GM23338 (cell line): Measurements from ENCODE around the gene SP8. TPM values are rescaled to one million over a fixed set of nuclear protein-coding genes. Genes with fewer than 3 reads are reported as not detected.

Experiments
- ATAC-seq: fragments of 200-7000 bp; cut with Tn5 transposase; 3 replicates; pipeline ENCODE4 v1.9.1; 2020
- DNase-seq: peaks from one replicate; pipeline ENCODE4 v3.0.0-alpha.2; 2015; ENCODE audit warnings: low spot score
- H2AFZ ChIP-seq: fragments of 200-600 bp; sonication (generic); 2 replicates; pipeline ENCODE4 v1.8.0; 2016; ENCODE audit warnings: antibody characterized with exemption, mild to moderate bottlenecking, moderate library complexity
- H3F3A ChIP-seq: fragments of 200-600 bp; sonication (generic); replicated peaks from 2 replicates; pipeline ENCODE4 v1.8.0; 2017; ENCODE audit warnings: antibody characterized with exemption, mixed run types, low read depth
- H3K27ac ChIP-seq: fragments of 200-600 bp; sonication (generic); 2 replicates; pipeline ENCODE4 v1.6.1; 2016; ENCODE audit warnings: low read depth
- H3K27me3 ChIP-seq: fragments of 200-600 bp; sonication (generic); 2 replicates; pipeline ENCODE4 v1.8.0; 2016; ENCODE audit warnings: mild to moderate bottlenecking, mixed run types, moderate library complexity; ENCODE audit not compliant: insufficient read depth
- H3K36me3 ChIP-seq: fragments of 200-600 bp; sonication (generic); 2 replicates; pipeline ENCODE4 v1.8.0; 2016; ENCODE audit warnings: mild to moderate bottlenecking; ENCODE audit not compliant: insufficient read depth
- H3K4me1 ChIP-seq: fragments of 200-600 bp; sonication (generic); 2 replicates; pipeline ENCODE4 v1.8.0; 2016; ENCODE audit warnings: mild to moderate bottlenecking, moderate library complexity; ENCODE audit not compliant: insufficient read depth
- H3K4me2 ChIP-seq: fragments of 200-600 bp; sonication (generic); 2 replicates; pipeline ENCODE4 v1.7.1; 2017; ENCODE audit warnings: mixed run types
- H3K4me3 ChIP-seq: fragments of 200-600 bp; sonication (generic); 2 replicates; pipeline ENCODE4 v1.6.1; 2016; ENCODE audit warnings: mixed run types
- H3K79me2 ChIP-seq: fragments of 200-600 bp; sonication (generic); replicated peaks from 2 replicates; pipeline ENCODE4 v1.8.0; 2017; ENCODE audit warnings: mild to moderate bottlenecking; ENCODE audit not compliant: insufficient read depth
- H3K9me2 ChIP-seq: fragments of 200-600 bp; sonication (generic); 2 replicates; pipeline ENCODE4 v1.8.0; 2017; ENCODE audit not compliant: insufficient read depth
- H4K20me1 ChIP-seq: fragments of 200-600 bp; sonication (generic); replicated peaks from 2 replicates; pipeline ENCODE4 v1.8.0; 2017; ENCODE audit warnings: mild to moderate bottlenecking; ENCODE audit not compliant: insufficient read depth
- H3K27ac Mint-ChIP-seq: 2 replicates; pipeline ENCODE4 v1.8.0; 2020; ENCODE audit warnings: inconsistent platforms, mild to moderate bottlenecking, moderate library complexity, mixed read lengths
- H3K27me3 Mint-ChIP-seq: 3 replicates; pipeline ENCODE4 v1.8.0; 2022; ENCODE audit warnings: low read depth, mild to moderate bottlenecking, moderate library complexity, mixed read lengths, inconsistent platforms; ENCODE audit not compliant: insufficient read depth, poor library complexity
- H3K36me3 Mint-ChIP-seq: 3 replicates; pipeline ENCODE4 v1.8.0; 2021; ENCODE audit warnings: low read depth, mild to moderate bottlenecking, inconsistent platforms, moderate library complexity, mixed read lengths
- H3K4me1 Mint-ChIP-seq: 3 replicates; pipeline ENCODE4 v1.8.0; 2020; ENCODE audit warnings: mild to moderate bottlenecking, inconsistent platforms, mixed read lengths
- H3K4me3 Mint-ChIP-seq: 3 replicates; pipeline ENCODE4 v1.8.0; 2021; ENCODE audit warnings: moderate library complexity, mild to moderate bottlenecking, inconsistent platforms, mixed read lengths
- H3K9me3 Mint-ChIP-seq: 3 replicates; pipeline ENCODE4 v1.8.0; 2020; ENCODE audit warnings: moderate library complexity, mild to moderate bottlenecking, inconsistent platforms, mixed read lengths
- CREB1 ChIP-seq: fragments of 250-450 bp; sonication (Bioruptor Pico); IDR thresholded peaks from 2 replicates; pipeline ENCODE4 v1.5.0; 2020; ENCODE audit warnings: low read depth, mild to moderate bottlenecking, moderate library complexity
- CTCF ChIP-seq, 2 experiments: fragments of 200-600 bp in 1 of 2; sonication (generic) in 1 of 2; conservative IDR thresholded peaks; 2 replicates each; pipeline versions ENCODE4 v1.5.1 to v1.6.1; 2016 to 2017; ENCODE audit warnings: antibody characterized with exemption in 2 of 2, low read depth in 2 of 2, mild to moderate bottlenecking in 2 of 2, moderate library complexity in 1 of 2
- EZH2 ChIP-seq: fragments of 200-600 bp; sonication (generic); IDR thresholded peaks from one replicate; pipeline ENCODE4 v1.8.0; 2017; ENCODE audit warnings: antibody characterized with exemption, mild to moderate bottlenecking, low read depth; ENCODE audit not compliant: unreplicated experiment
- JUNB ChIP-seq: IDR thresholded peaks from one replicate; pipeline ENCODE4 v1.6.1; 2016; ENCODE audit warnings: antibody characterized with exemption; ENCODE audit not compliant: unreplicated experiment
- ZNF114 ChIP-seq: fragments of 250-450 bp; sonication (Bioruptor Pico); IDR thresholded peaks from 2 replicates; pipeline ENCODE4 v1.5.0; 2020; ENCODE audit warnings: mild to moderate bottlenecking, moderate library complexity
- ZNF331 ChIP-seq: fragments of 250-450 bp; sonication (Bioruptor Pico); IDR thresholded peaks from 2 replicates; pipeline ENCODE4 v1.5.0; 2020; ENCODE audit warnings: low read depth, mild to moderate bottlenecking, moderate library complexity
- polyA plus RNA-seq: library from polyadenylated mRNA; unstranded; fragments of >200 nt; fragmentation: Nextera tagmentation; extraction: Ambion mirVana; gene quantifications from 2 replicates; pipeline ENCODE4 v1.2.1, GENCODE V29; 2016
- total RNA-seq: library from RNA; depleted of rRNA; stranded (reverse); fragments of >200 nt; shearing (Covaris generic); gene quantifications from 2 replicates; pipeline ENCODE4 v1.2.3, GENCODE V29; 2014

The SP8 gene
- total and polyA plus RNA-seq, 2 experiments from 2014 or later: 3.7 to 6.7 TPM

GRCh38 chr7:20779041-20779440, 7.6 kb downstream of the SP8 start:
- Histone ChIP-seq H3K79me2 (no peaks in the 10 kb centered on the region), H3K27ac (no peak overlapping the region), H3K9me2 (no peaks in the 10 kb centered on the region), H3K4me1 (peaks cover 70% of the 10 kb centered on the region), H3K27me3 (peaks cover 65% of the 10 kb centered on the region), H3K36me3 (no peaks in the 10 kb centered on the region), H3F3A (peaks cover 5% of the 10 kb centered on the region; the same call in 1 of the 2 replicates), H3K4me3 (peak overlapping the region; percentile 58), H4K20me1 (no peaks in the 10 kb centered on the region), H2AFZ (no peak overlapping the region), H3K4me2 (peak overlapping the region; percentile 82)
- no peak for DNase-seq
- ATAC-seq: no peak
- peaks cover 66% of the 10 kb centered on the region for H3K4me1 Mint-ChIP-seq
- H3K27me3 Mint-ChIP-seq: peaks cover 30% of the 10 kb centered on the region
- peak overlapping the region; percentile 69 for H3K4me3 Mint-ChIP-seq
- H3K27ac Mint-ChIP-seq: no peak overlapping the region
- TF ChIP-seq ZNF331 (CRISPR knock-in tag) (no peak), EZH2 (peak; percentile 60), JUNB (no peak)
- no peaks in the 10 kb centered on the region for H3K9me3 Mint-ChIP-seq
- H3K36me3 Mint-ChIP-seq: peaks cover 6% of the 10 kb centered on the region; the same call in 2 of the 3 replicates

- TF ChIP-seq CTCF (conservative IDR thresholded peaks at IDR 0.05; ENCODE audit: low read depth in 2 of 2) (peak; percentile 66 to 89), CREB1 (CRISPR knock-in tag) (no peak)
- H3K27me3 ChIP-seq: peaks cover 59% of the 10 kb centered on the region
- no peak overlapping the region for H3K27ac ChIP-seq
These were observed 8.5 kb downstream of the SP8 start for GRCh38 chr7:20778063-20778721.

GRCh38 chr7:20777377-20778062, 9.2 kb downstream of the SP8 start:
- Mint-ChIP-seq H3K9me3 (no peaks in the 10 kb centered on the region), H3K27me3 (peaks cover 24% of the 10 kb centered on the region), H3K36me3 (peaks cover 3% of the 10 kb centered on the region; the same call in 2 of the 3 replicates), H3K4me1 (peaks cover 66% of the 10 kb centered on the region), H3K4me3 (peak overlapping the region; percentile 72), H3K27ac (no peak overlapping the region)
- Histone ChIP-seq H3K36me3 (no peaks in the 10 kb centered on the region), H3K4me1 (peaks cover 68% of the 10 kb centered on the region), H3K27ac (no peak overlapping the region), H3K79me2 (no peaks in the 10 kb centered on the region), H3K4me2 (peak overlapping the region; percentile 82), H3F3A (peaks cover 5% of the 10 kb centered on the region; the same call in 1 of the 2 replicates), H3K9me2 (no peaks in the 10 kb centered on the region), H2AFZ (no peak overlapping the region), H3K4me3 (peak overlapping the region; percentile 58), H4K20me1 (no peaks in the 10 kb centered on the region), H3K27me3 (peaks cover 59% of the 10 kb centered on the region)
- ATAC-seq (peak; percentile 41), DNase-seq (peak; percentile 60)
- no peak for TF ChIP-seq ZNF331 (CRISPR knock-in tag)
- no peak for TF ChIP-seq ZNF114 (CRISPR knock-in tag)
- peak; percentile 78 for TF ChIP-seq EZH2
- TF ChIP-seq JUNB: no peak

More at GRCh38 chr7:20778063-20778721, 8.5 kb downstream of the SP8 start:
- Histone ChIP-seq H4K20me1 (no peaks in the 10 kb centered on the region), H3K9me2 (no peaks in the 10 kb centered on the region), H3K36me3 (no peaks in the 10 kb centered on the region), H3F3A (peaks cover 5% of the 10 kb centered on the region; the same call in 1 of the 2 replicates), H3K4me3 (peak overlapping the region; percentile 58), H3K4me2 (peak overlapping the region; percentile 82), H2AFZ (peak overlapping the region; percentile 47; the same call in 1 of the 2 replicates), H3K79me2 (no peaks in the 10 kb centered on the region), H3K4me1 (peaks cover 72% of the 10 kb centered on the region)
- H3K27me3 Mint-ChIP-seq: peaks cover 24% of the 10 kb centered on the region
- peaks cover 3% of the 10 kb centered on the region; the same call in 2 of the 3 replicates for H3K36me3 Mint-ChIP-seq
- ATAC-seq: peak; percentile 87
- peaks cover 66% of the 10 kb centered on the region for H3K4me1 Mint-ChIP-seq
- H3K9me3 Mint-ChIP-seq: no peaks in the 10 kb centered on the region
- H3K27ac Mint-ChIP-seq: no peak overlapping the region
- DNase-seq: peak; percentile 88
- peak overlapping the region; percentile 72 for H3K4me3 Mint-ChIP-seq
